IMR-90 (cell line): ENCODE measurements around the gene TMEM141. TPM values are rescaled to one million over a fixed set of nuclear protein-coding genes. Genes with fewer than 3 reads are reported as not detected.

Experiments used
- ATAC-seq: fragments of 200-7000 bp; cut with Tn5 transposase; 2 replicates; pipeline ENCODE4 v1.9.1; 2020; ENCODE audit warnings: low read depth, mild to moderate bottlenecking, moderate library complexity
- BruUV-seq: library from RNA; stranded (reverse); fragments of 400-500 nt; replicated peaks from 2 replicates; lab custom pipeline; 2021; lab: Mats Ljungman, UMichigan
- CTCF ChIA-PET: fragments of 300-600 bp; formaldehyde crosslinking; extraction: SDS; loops from one replicate; lab custom pipeline; 2021; ENCODE audit warnings: antibody characterized with exemption; lab: Yijun Ruan, JAX
- POLR2A ChIA-PET: fragments of 300-600 bp; sonication (Branson Sonifier 250); formaldehyde crosslinking; loops from one replicate; lab custom pipeline; 2022; ENCODE audit warnings: antibody characterized with exemption; ENCODE audit not compliant: unreplicated experiment; lab: Charles Lee
- DNase-seq: peaks from one replicate; pipeline ENCODE4 v3.0.0; 2013
- H2AFZ ChIP-seq: replicated peaks from 2 replicates; pipeline ENCODE3; 2013; ENCODE audit warnings: low read length, mild to moderate bottlenecking; ENCODE audit not compliant: poor library complexity
- H2AK5ac ChIP-seq: 2 replicates; pipeline ENCODE4 v1.6.1; 2013; ENCODE audit warnings: low read depth, low read length, inconsistent platforms
- H2AK9ac ChIP-seq: replicated peaks from 2 replicates; pipeline ENCODE3; 2013; ENCODE audit warnings: mild to moderate bottlenecking, low read depth, low read length, moderate library complexity; ENCODE audit not compliant: poor library complexity
- H2BK120ac ChIP-seq: 2 replicates; pipeline ENCODE4 v1.6.1; 2013; ENCODE audit warnings: low read depth, low read length, inconsistent platforms
- H2BK15ac ChIP-seq: 3 replicates; pipeline ENCODE4 v1.6.1; 2013; ENCODE audit warnings: low read depth, low read length, inconsistent platforms
- H2BK20ac ChIP-seq: 2 replicates; pipeline ENCODE4 v1.6.1; 2013; ENCODE audit warnings: low read depth, mild to moderate bottlenecking, inconsistent platforms, low read length, moderate library complexity
- H2BK5ac ChIP-seq: 2 replicates; pipeline ENCODE4 v1.6.1; 2013; ENCODE audit warnings: mild to moderate bottlenecking, low read depth, low read length, inconsistent platforms; ENCODE audit not compliant: poor library complexity, severe bottlenecking
- H3K14ac ChIP-seq: replicated peaks from 2 replicates; pipeline ENCODE4 v1.6.1; 2013; ENCODE audit warnings: low read depth, low read length, inconsistent platforms
- H3K18ac ChIP-seq: 2 replicates; pipeline ENCODE4 v1.6.1; 2013; ENCODE audit warnings: low read depth, low read length, control low read depth
- H3K23ac ChIP-seq: 2 replicates; pipeline ENCODE4 v1.6.1; 2013; ENCODE audit warnings: low read depth, low read length, inconsistent platforms
- H3K27ac ChIP-seq: 2 replicates; pipeline ENCODE4 v1.5.1; 2013; ENCODE audit warnings: mild to moderate bottlenecking, control low read depth, low read length; ENCODE audit not compliant: insufficient read depth
- H3K27me3 ChIP-seq: 2 replicates; pipeline ENCODE4 v1.6.1; 2013; ENCODE audit warnings: low read length; ENCODE audit not compliant: control insufficient read depth, insufficient read depth
- H3K36me3 ChIP-seq: 2 replicates; pipeline ENCODE4 v1.6.1; 2013; ENCODE audit warnings: low read length, mixed read lengths; ENCODE audit not compliant: control insufficient read depth, insufficient read depth
- H3K4ac ChIP-seq: 2 replicates; pipeline ENCODE4 v1.6.1; 2013; ENCODE audit warnings: low read depth, low read length, inconsistent platforms
- H3K4me1 ChIP-seq: 2 replicates; pipeline ENCODE4 v1.6.1; 2013; ENCODE audit warnings: low read length, mixed read lengths; ENCODE audit not compliant: control insufficient read depth, insufficient read depth
- H3K4me2 ChIP-seq: 2 replicates; pipeline ENCODE4 v1.6.1; 2013; ENCODE audit warnings: low read depth, mild to moderate bottlenecking, control low read depth, low read length, moderate library complexity
- H3K4me3 ChIP-seq: 2 replicates; pipeline ENCODE4 v1.5.1; 2013; ENCODE audit warnings: low read depth, mild to moderate bottlenecking, control low read depth, low read length, moderate library complexity; ENCODE audit not compliant: insufficient read depth
- H3K56ac ChIP-seq: 2 replicates; pipeline ENCODE4 v1.6.1; 2013; ENCODE audit warnings: low read length, inconsistent platforms; ENCODE audit not compliant: insufficient read depth; ENCODE audit errors: extremely low read depth
- H3K79me1 ChIP-seq, 2 experiments: 2 replicates each; pipeline ENCODE4 v1.6.1; 2013; ENCODE audit warnings: low read length in 2 of 2, inconsistent platforms in 1 of 2, low read depth in 1 of 2
- H3K9ac ChIP-seq: 2 replicates; pipeline ENCODE4 v1.6.1; 2013; ENCODE audit warnings: low read depth, low read length, control low read depth
- H3K9me1 ChIP-seq: 2 replicates; pipeline ENCODE4 v1.6.1; 2013; ENCODE audit warnings: low read length, inconsistent platforms; ENCODE audit not compliant: insufficient read depth
- H3K9me3 ChIP-seq: 2 replicates; pipeline ENCODE4 v1.6.1; 2013; ENCODE audit warnings: low read length; ENCODE audit not compliant: control insufficient read depth, insufficient read depth
- H4K20me1 ChIP-seq: 2 replicates; pipeline ENCODE4 v1.6.1; 2013; ENCODE audit warnings: low read length, inconsistent platforms; ENCODE audit not compliant: insufficient read depth
- H4K5ac ChIP-seq: 2 replicates; pipeline ENCODE4 v1.6.1; 2013; ENCODE audit warnings: mild to moderate bottlenecking, low read depth, low read length, control low read depth
- H4K8ac ChIP-seq, 2 experiments: 2 replicates each; pipeline ENCODE4 v1.6.1; 2013; ENCODE audit warnings: low read depth in 2 of 2, low read length in 2 of 2, control low read depth in 1 of 2, inconsistent platforms in 1 of 2
- H4K91ac ChIP-seq: 2 replicates; pipeline ENCODE4 v1.6.1; 2013; ENCODE audit warnings: low read depth, low read length, inconsistent platforms; ENCODE audit not compliant: insufficient read depth
- BHLHE40 ChIP-seq: fragments of 150-350 bp; IDR thresholded peaks from 2 replicates; pipeline ENCODE4 v1.6.1; 2016; ENCODE audit warnings: mild to moderate bottlenecking, low read depth, low read length
- CHD1 ChIP-seq: IDR thresholded peaks from 2 replicates; pipeline ENCODE4 v1.6.1; 2012; ENCODE audit warnings: low read depth, low read length, improper control_type of control experiment
- MAFK ChIP-seq: IDR thresholded peaks from 2 replicates; pipeline ENCODE4 v1.6.1; 2012; ENCODE audit warnings: low read depth, low read length, improper control_type of control experiment
- MXI1 ChIP-seq: IDR thresholded peaks from 2 replicates; pipeline ENCODE4 v1.6.1; 2012; ENCODE audit warnings: low read depth, mild to moderate bottlenecking, low read length, moderate library complexity, borderline replicate concordance
- SMC3 ChIP-seq: fragments of 150-350 bp; IDR thresholded peaks from 2 replicates; pipeline ENCODE4 v1.6.1; 2016; ENCODE audit warnings: low read depth, mild to moderate bottlenecking, antibody characterized with exemption, low read length, moderate library complexity
- WGBS, 2 experiments: methylation state at CpG; one replicate each; pipeline versions ENCODE4 v1.1.5 to v1.1.7; 2013; ENCODE audit warnings: missing lambda C conversion rate in 2 of 2; ENCODE audit not compliant: insufficient read length in 1 of 2; ENCODE audit errors: extremely low coverage in 2 of 2; 5-methylcytosine and 5-hydroxymethylcytosine counted together
- dilution Hi-C: fragments of 300-500 bp; cut with HindIII; formaldehyde crosslinking; loops from one replicate; pipeline ENCODE4 v1.14.3; 2018; ENCODE audit warnings: low sequenced_read_pairs; ENCODE audit not compliant: unreplicated experiment
- in situ Hi-C: fragments of 300-500 bp; cut with MboI; formaldehyde crosslinking; loops from 3 replicates; pipeline ENCODE4 v1.14.3; 2019; ENCODE audit warnings: low sequenced_read_pairs, inconsistent platforms, mixed read lengths
- intact Hi-C: fragments of 100-400 bp; cut with micrococcal nuclease; formaldehyde crosslinking; loops from 2 replicates; pipeline ENCODE4 v1.10.0; 2022
- polyA plus RNA-seq, 3 experiments: library from polyadenylated mRNA; depleted of rRNA; stranded (reverse); fragments of >200 nt; gene quantifications; 2 replicates each; pipeline ENCODE4 v1.2.3, GENCODE V29; 2012; ENCODE audit warnings: low replicate concordance in 1 of 3
- total RNA-seq: library from RNA; depleted of rRNA; stranded (reverse); fragments of >200 nt; gene quantifications from 2 replicates; pipeline ENCODE4 v1.2.3, GENCODE V29; 2012

The TMEM141 gene
- total and polyA plus RNA-seq, 2 of the 4 experiments (the other 2 are of a cell fraction): 39.1 to 77.8 TPM

- WGBS, 2 experiments: 98% methylated on average over 10 of the region's 36 CpGs; no CpG with 5 or more reads in 1 of the 2 experiments
- Histone ChIP-seq H2BK120ac (no peak overlapping the region), H3K9ac (no peak overlapping the region), H3K9me3 (no peaks in the 10 kb centered on the region), H3K27me3 (no peaks in the 10 kb centered on the region), H4K5ac (no peak overlapping the region), H3K4me2 (no peak overlapping the region), H4K20me1 (no peaks in the 10 kb centered on the region), H4K8ac (no peak overlapping the region), H2BK20ac (no peak overlapping the region), H3K23ac (no peak overlapping the region), H3K27ac (no peak overlapping the region), H3K4me1 (no peaks in the 10 kb centered on the region), H2AFZ (no peak overlapping the region), H3K79me1 (no peaks in the 10 kb centered on the region; a peak in 1 of 4 replicates), H3K4me3 (no peak overlapping the region), H3K56ac (no peak overlapping the region), H2AK9ac (no peak overlapping the region), H3K14ac (no peak overlapping the region), H3K36me3 (peaks cover 40% of the 10 kb centered on the region), H4K91ac (no peak overlapping the region), H2BK5ac (no peak overlapping the region), H2AK5ac (no peak overlapping the region), H3K9me1 (no peaks in the 10 kb centered on the region), H3K4ac (no peak overlapping the region), H2BK15ac (no peak overlapping the region), H3K18ac (no peak overlapping the region)
- in situ Hi-C loops: no loop called here
- POLR2A ChIA-PET: no interaction called here
- TF ChIP-seq MAFK (no peak), SMC3 (no peak), BHLHE40 (no peak), MXI1 (no peak), CHD1 (no peak)
- no TSS peak for BruUV-seq
- no peak for DNase-seq
- dilution Hi-C loops: no loop called here
- intact Hi-C loops: no loop called here
- ATAC-seq: no peak
- CTCF ChIA-PET: no interaction called here
Observed at GRCh38 chr9:136835162-136835931, 44.2 kb downstream of the TMEM141 start.
